AG09309 (cell line): ENCODE results near the gene PIAS2.

Experiments used
- DNase-seq: peaks from one replicate; pipeline ENCODE4 v3.0.0-alpha.2; 2010; ENCODE audit warnings: low read depth
- H3K4me3 ChIP-seq: 2 replicates; pipeline ENCODE4 v1.5.1; 2011; ENCODE audit warnings: mild to moderate bottlenecking, low read depth, low read length, moderate library complexity; ENCODE audit not compliant: control insufficient read depth
- CTCF ChIP-seq: IDR thresholded peaks from 2 replicates; pipeline ENCODE4 v1.5.1; 2011; ENCODE audit warnings: mild to moderate bottlenecking, low read depth, low read length, inconsistent platforms; ENCODE audit not compliant: insufficient read depth, control insufficient read depth; ENCODE audit errors: missing control alignments

The PIAS2 gene

GRCh38 chr18:46886893-46887292 is 30.4 kb downstream of the PIAS2 start:
- no peak for TF ChIP-seq CTCF
- no peak for DNase-seq
- H3K4me3 ChIP-seq: no peak overlapping the region

- no peak overlapping the region for H3K4me3 ChIP-seq
- DNase-seq: no peak
- TF ChIP-seq CTCF: no peak
These were observed 34.1 kb downstream of the PIAS2 start for GRCh38 chr18:46883180-46883579.

GRCh38 chr18:46877329-46877987 is 39.8 kb downstream of the PIAS2 start:
- H3K4me3 ChIP-seq: no peak overlapping the region
- TF ChIP-seq CTCF: no peak
- no peak for DNase-seq

GRCh38 chr18:46868169-46868921 is 49.0 kb downstream of the PIAS2 start:
- DNase-seq: no peak
- H3K4me3 ChIP-seq: no peak overlapping the region
- TF ChIP-seq CTCF: no peak

- H3K4me3 ChIP-seq: no peak overlapping the region
These were observed 49.8 kb downstream of the PIAS2 start for GRCh38 chr18:46867367-46868143.

More at GRCh38 chr18:46867367-46868143, 49.8 kb downstream of the PIAS2 start:
- DNase-seq: no peak
- no peak for TF ChIP-seq CTCF
